Aorta (tissue), 5 donors: Measurements from ENCODE around the gene JAK1. TPM values are rescaled to one million over a fixed set of nuclear protein-coding genes. Genes with fewer than 3 reads are reported as not detected.

Experiments
- ATAC-seq: fragments of 200-7000 bp; cut with Tn5 transposase; one replicate; pipeline ENCODE4 v1.9.1; 2022; ENCODE audit warnings: moderate library complexity; ENCODE audit not compliant: low FRiP score
- DNase-seq, 2 donors: peaks; one replicate each; pipeline ENCODE4 v3.0.0-alpha.2; 2020
- H3K27ac ChIP-seq, 2 donors: one replicate each; pipeline ENCODE4 v1.5.1; 2013; ENCODE audit warnings: low read length in 2 of 2, mild to moderate bottlenecking in 2 of 2, moderate library complexity in 2 of 2, control low read depth in 1 of 2, inconsistent platforms in 1 of 2, low read depth in 1 of 2
- H3K27me3 ChIP-seq, 2 donors: one replicate each; pipeline ENCODE4 v1.6.1; 2013; ENCODE audit warnings: control low read depth in 1 of 2, low read length in 1 of 2, mild to moderate bottlenecking in 1 of 2, moderate library complexity in 1 of 2; ENCODE audit not compliant: insufficient read depth in 2 of 2, control insufficient read depth in 1 of 2
- H3K36me3 ChIP-seq, 2 donors: one replicate each; pipeline ENCODE4 v1.6.1; 2013; ENCODE audit warnings: control low read depth in 1 of 2, low read length in 1 of 2, mild to moderate bottlenecking in 1 of 2; ENCODE audit not compliant: insufficient read depth in 2 of 2, control insufficient read depth in 1 of 2
- H3K4me1 ChIP-seq, 2 donors: one replicate each; pipeline ENCODE4 v1.6.1; 2013; ENCODE audit warnings: low read length in 2 of 2, control low read depth in 1 of 2, mild to moderate bottlenecking in 1 of 2, moderate library complexity in 1 of 2; ENCODE audit not compliant: insufficient read depth in 2 of 2, control insufficient read depth in 1 of 2
- H3K4me3 ChIP-seq, 2 donors: one replicate each; pipeline ENCODE4 v1.5.1; 2013; ENCODE audit warnings: low read length in 2 of 2, control low read depth in 1 of 2, mild to moderate bottlenecking in 1 of 2
- H3K9me3 ChIP-seq: one replicate; pipeline ENCODE4 v1.6.1; 2013; ENCODE audit warnings: mild to moderate bottlenecking, low read length; ENCODE audit not compliant: control insufficient read depth
- WGBS, 2 donors: extraction: QIAGEN DNeasy Blood & Tissue Kit; methylation state at CpG; one replicate each; pipeline ENCODE4 v1.1.7; 2013; 5-methylcytosine and 5-hydroxymethylcytosine counted together
- intact Hi-C, 2 donors: fragments of 100-400 bp; cut with DNase I; formaldehyde crosslinking; loops; one replicate each; pipeline versions ENCODE4 v1.14.2 to v1.15.0; 2022
- polyA plus RNA-seq, 2 donors: library from polyadenylated mRNA; stranded (reverse); fragments of 200-250 nt; gene quantifications; one replicate each; pipeline ENCODE4 v1.2.3, GENCODE V29; 2013
- total RNA-seq, 2 donors: library from RNA; stranded (reverse); fragmentation: NEBNext Ultra II Directional; extraction: Animal tissue kit (Norgen Biotek cat#: 25700); gene quantifications; one replicate each; pipeline ENCODE4 v1.2.1, GENCODE V29; 2021
- donor health status: healthy with polysubstance abuse.
- donor health status: Bipolar disorder and iron deficiency.
- donor health status: DM: no; HTN: no; CAD: no.
- donor health status: DM: no; HTN: no; CAD: no.
- donor health status: DM: yes; HTN: yes; CAD: no.

JAK1 gene
- total and polyA plus RNA-seq, 4 donors, result 24.3 to 132 (median 74.6) TPM

DNA sequence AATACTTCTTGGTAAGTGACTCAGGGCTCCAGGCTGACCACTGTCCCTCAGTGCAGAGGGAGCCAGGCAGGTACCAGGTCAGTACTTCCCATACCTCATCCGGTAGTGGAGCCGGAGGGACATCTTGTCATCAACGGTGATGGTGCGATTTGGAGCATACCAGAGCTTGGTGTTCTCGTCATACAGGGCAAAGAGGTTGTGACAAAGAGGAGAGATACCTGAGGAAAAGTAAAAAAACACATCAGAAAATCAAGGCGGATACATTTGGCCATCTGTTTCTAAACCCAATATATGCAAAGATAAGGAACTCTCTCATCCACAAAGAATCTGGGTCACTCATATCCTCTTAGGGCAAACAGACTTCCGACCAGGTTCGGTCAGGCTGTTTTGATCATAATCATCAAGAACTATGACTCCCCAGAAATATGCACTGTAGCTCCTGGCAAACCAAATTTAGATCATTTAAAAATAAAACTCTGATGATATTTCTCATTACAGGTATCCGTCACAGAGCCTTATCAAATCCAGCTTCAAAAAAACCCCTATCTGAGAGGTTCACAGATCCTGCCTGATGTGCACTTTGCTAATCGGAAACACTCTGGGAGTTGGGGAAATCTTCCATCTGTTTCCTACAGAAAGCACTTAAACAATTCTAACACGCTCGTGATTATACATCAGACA lies 87.3 kb downstream of the JAK1 start:
- no peak for DNase-seq
- 94% methylated on average over 12 of the region's 12 CpGs for WGBS, 2 donors
- intact Hi-C loops, result no loop called here
- Histone ChIP-seq H3K27me3 (no peaks in the 10 kb centered on the region), H3K4me1 (no peaks in the 10 kb centered on the region), H3K9me3 (no peaks in the 10 kb centered on the region), H3K36me3 (peaks cover 3 to 4% of the 10 kb centered on the region in 2 donors), H3K27ac (no peak overlapping the region), H3K4me3 (no peak overlapping the region)
- ATAC-seq, result no peak

DNA sequence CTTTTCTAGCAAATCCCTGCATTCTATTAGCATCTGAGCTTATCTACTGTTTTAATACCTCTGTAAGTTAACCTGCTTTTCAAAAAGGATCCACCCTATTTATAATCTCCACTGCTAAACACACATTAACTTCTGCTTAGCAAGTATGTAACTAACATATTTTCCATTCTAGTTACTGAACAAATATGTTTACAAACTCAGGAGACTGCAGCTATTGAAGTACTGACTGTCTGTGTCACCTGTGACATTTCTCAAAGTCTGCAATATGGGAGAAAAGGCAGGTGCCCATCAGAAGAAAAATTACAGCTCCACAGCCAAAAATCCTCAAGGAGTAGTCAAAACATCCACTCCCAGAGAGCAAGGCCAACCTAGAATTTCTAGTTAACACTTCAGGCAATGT lies 88.3 kb downstream of the JAK1 start:
- Histone ChIP-seq H3K27me3 (no peaks in the 10 kb centered on the region), H3K36me3 (peaks cover 3 to 6% of the 10 kb centered on the region in 2 donors), H3K4me3 (no peak overlapping the region), H3K4me1 (no peaks in the 10 kb centered on the region), H3K27ac (no peak overlapping the region), H3K9me3 (no peaks in the 10 kb centered on the region)
- no peak for DNase-seq
- intact Hi-C loops, result no loop called here
- no peak for ATAC-seq

DNA sequence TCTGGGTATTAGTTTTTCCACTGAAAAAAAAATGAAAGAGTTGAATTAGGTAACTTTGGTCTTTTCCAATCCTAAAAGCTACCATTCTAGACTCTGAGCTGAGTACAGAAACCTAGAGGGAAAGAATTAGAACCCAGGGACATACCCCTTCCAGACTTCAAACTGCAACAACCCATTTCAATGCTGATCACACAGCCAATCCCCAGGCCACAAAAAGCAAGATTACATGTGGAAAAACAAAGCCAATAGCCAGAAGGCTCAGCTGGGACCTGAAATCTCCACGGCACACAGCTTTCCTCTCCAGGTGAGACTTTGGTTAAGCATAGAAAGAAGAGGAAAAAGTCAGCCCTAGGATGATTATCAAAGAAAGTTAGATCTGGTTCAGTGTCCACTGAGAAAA lies 88.8 kb downstream of the JAK1 start:
- intact Hi-C loops, result no loop called here
- Histone ChIP-seq H3K27me3 (no peaks in the 10 kb centered on the region), H3K4me3 (no peak overlapping the region), H3K27ac (no peak overlapping the region), H3K36me3 (peaks cover 3 to 7% of the 10 kb centered on the region in 2 donors), H3K4me1 (no peaks in the 10 kb centered on the region), H3K9me3 (no peaks in the 10 kb centered on the region)
- no peak for DNase-seq
- ATAC-seq, result no peak
- WGBS, 2 donors, result 83 to 90% methylated on average over 1 of the region's 1 CpG

DNA sequence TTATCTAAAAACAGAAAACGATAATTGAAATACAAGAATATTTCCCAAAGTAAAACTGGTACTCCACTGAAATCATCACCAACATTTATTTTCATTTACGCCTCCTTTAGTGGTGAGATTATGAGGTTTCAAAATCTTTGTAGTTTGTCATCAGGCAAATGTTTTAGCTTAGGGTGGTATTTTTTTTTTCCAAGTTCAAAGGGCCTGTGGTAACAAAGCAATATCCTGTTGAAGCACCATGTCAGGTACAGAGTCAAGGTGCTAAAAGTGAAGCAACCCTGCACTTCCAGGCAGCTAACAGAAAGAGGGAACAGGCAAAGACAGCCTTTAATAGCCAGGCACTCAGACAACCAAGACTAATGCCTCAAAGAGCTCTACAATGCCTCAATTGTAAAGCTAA lies 89.2 kb downstream of the JAK1 start:
- Histone ChIP-seq H3K27me3 (no peaks in the 10 kb centered on the region), H3K27ac (no peak overlapping the region), H3K4me3 (no peak overlapping the region), H3K4me1 (no peaks in the 10 kb centered on the region), H3K36me3 (peaks cover 3 to 6% of the 10 kb centered on the region in 2 donors), H3K9me3 (no peaks in the 10 kb centered on the region)
- intact Hi-C loops, result no loop called here
- WGBS, 2 donors, result 93 to 94% methylated on average over 2 of the region's 2 CpGs
- DNase-seq (no peak), ATAC-seq (no peak)

DNA sequence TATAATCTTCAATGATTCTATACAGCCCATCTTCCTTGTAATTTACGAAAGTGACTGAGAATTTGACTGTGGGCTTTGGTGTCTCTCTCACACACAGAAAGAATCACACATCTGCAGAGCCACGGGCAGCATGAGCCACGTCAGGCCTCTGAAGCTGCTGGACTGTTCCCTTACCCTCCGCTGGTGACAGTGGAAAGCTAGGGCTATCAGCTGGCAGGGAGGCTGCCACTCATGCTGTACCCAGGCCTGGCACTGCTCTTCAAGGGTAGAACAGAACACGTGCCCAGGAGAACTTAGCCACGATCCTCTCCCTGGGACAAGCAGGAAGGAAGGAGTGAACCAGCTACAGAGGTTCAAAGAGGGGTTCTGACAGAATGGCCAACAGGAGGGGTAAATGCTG lies 90.7 kb downstream of the JAK1 start:
- Histone ChIP-seq H3K4me1 (no peaks in the 10 kb centered on the region), H3K4me3 (no peak overlapping the region), H3K9me3 (no peaks in the 10 kb centered on the region), H3K27ac (no peak overlapping the region), H3K27me3 (no peaks in the 10 kb centered on the region), H3K36me3 (peaks cover 3 to 6% of the 10 kb centered on the region in 2 donors)
- intact Hi-C loops, result no loop called here
- ATAC-seq, result no peak
- no peak for DNase-seq
- WGBS, 2 donors, result 88 to 89% methylated on average over 6 of the region's 6 CpGs

DNA sequence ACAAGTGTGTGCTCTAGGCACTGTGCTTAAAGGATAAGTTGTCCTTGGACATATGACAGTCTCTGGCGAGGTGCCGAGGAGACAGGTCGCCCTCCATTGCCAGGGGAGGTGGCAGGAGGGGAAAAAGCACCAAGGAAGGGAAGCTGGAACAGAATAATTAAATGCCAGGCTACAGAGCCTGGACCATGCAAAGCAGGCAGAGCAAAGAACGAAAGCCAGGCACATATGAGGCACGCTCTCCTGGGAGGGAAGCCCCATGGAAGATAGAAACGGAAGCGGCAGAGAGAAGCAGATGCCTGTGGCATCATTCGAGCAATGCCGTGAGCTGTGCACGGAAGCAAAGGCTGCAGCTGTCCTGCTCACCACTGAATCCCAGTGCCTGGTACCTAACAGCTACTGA lies 91.2 kb downstream of the JAK1 start:
- Histone ChIP-seq H3K36me3 (peaks cover 3 to 6% of the 10 kb centered on the region in 2 donors), H3K9me3 (no peaks in the 10 kb centered on the region), H3K27me3 (no peaks in the 10 kb centered on the region), H3K4me1 (no peaks in the 10 kb centered on the region), H3K27ac (no peak overlapping the region), H3K4me3 (no peak overlapping the region)
- DNase-seq (no peak), ATAC-seq (no peak)
- intact Hi-C loops, result no loop called here
- WGBS, 2 donors, result 81 to 88% methylated on average over 10 of the region's 10 CpGs

DNA sequence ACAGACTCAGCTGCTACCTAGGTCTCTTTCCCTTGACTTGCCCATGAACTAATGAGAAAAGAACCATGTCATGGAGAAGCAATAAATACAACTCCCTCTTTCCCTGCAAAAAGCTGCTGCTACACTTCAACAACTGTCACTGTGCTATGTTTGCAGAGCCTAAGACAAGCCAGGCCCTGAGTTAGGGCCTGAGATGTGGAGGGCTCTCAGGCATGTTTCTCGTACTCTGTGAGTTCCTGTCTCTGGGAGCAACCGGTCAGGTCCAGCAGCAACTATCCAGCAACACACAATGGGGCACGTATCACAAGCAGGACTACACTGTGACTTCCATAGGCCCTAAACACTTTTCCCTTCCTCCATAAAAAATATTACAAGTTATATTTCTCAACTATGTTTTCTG lies 91.7 kb downstream of the JAK1 start:
- H3K4me3 ChIP-seq, result no peak overlapping the region
- no peak overlapping the region for H3K27ac ChIP-seq
- ATAC-seq (no peak), DNase-seq (no peak)
- intact Hi-C loops, result no loop called here
- H3K36me3 ChIP-seq, result peaks cover 3 to 6% of the 10 kb centered on the region in 2 donors
- WGBS, 2 donors, result 81 to 86% methylated on average over 3 of the region's 3 CpGs
- no peaks in the 10 kb centered on the region for H3K27me3 ChIP-seq
- no peaks in the 10 kb centered on the region for H3K9me3 ChIP-seq
- H3K4me1 ChIP-seq, result no peaks in the 10 kb centered on the region

DNA sequence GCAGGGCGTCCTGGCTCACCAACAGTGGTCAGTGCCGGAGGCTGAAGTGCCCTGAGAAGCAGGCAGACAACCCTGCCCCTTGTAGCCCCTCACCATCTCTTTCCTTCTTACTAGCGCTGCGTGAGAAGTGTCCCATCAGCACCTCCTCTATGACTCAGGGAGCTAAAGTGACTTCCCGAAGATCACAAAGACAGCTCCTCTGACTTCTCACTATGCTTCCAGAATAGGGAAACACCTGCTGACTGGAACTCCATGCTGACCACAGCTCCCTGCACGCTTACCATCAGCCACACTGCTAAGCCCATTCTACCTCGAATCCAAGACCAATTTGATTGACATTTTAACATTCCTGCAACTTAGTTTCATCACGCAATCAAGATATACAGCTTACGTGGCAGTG lies 92.8 kb downstream of the JAK1 start:
- ATAC-seq, result no peak

DNA sequence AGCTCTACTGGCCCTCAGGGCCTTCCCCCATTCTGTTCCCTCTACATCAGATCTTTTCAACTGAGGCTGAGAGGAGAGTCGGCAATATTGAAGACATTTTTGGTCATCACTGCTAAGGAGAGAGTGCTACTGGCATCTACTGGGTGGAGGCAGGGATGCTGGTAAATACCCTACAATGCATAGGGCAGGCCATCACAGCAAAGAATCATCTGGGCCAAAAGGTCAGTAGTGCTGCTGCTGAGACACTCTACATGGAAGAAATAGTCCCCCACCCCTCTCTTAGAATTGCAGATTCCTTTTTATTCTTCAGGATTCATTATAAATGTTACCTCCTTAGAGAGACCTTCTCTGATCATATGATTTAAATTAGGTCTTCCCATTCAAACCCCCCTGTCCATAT lies 94.3 kb downstream of the JAK1 start:
- intact Hi-C loops, result no loop called here
- no peaks in the 10 kb centered on the region for H3K9me3 ChIP-seq
- ATAC-seq, result no peak
- H3K4me1 ChIP-seq, result no peaks in the 10 kb centered on the region
- no peak for DNase-seq
- no peak overlapping the region for H3K4me3 ChIP-seq
- H3K27ac ChIP-seq, result no peak overlapping the region
- no peaks in the 10 kb centered on the region for H3K27me3 ChIP-seq
- 95 to 96% methylated on average over 1 of the region's 1 CpG for WGBS, 2 donors
- peaks cover 0 to 6% of the 10 kb centered on the region in 2 donors for H3K36me3 ChIP-seq

More for the DNA sequence above, 92.8 kb downstream of the JAK1 start:
- H3K27me3 ChIP-seq, result no peaks in the 10 kb centered on the region
- DNase-seq, result no peak
- H3K36me3 ChIP-seq, result peaks cover 3 to 6% of the 10 kb centered on the region in 2 donors
- no peaks in the 10 kb centered on the region for H3K4me1 ChIP-seq
- WGBS, 2 donors, result 94% methylated on average over 9 of the region's 9 CpGs
- intact Hi-C loops, result no loop called here
- no peak overlapping the region for H3K4me3 ChIP-seq
- no peaks in the 10 kb centered on the region for H3K9me3 ChIP-seq
- H3K27ac ChIP-seq, result no peak overlapping the region
